Measurements from ENCODE around the gene ZFX.
A peak's percentile ranks its signal among the peaks of the same experiment; 100 is the strongest.
"Not testable (repeated sequence)": the region's sequence is repeated elsewhere in the genome, so short reads cannot be mapped to it uniquely, and the experiment has no call there.

The ZFX gene

DNA sequence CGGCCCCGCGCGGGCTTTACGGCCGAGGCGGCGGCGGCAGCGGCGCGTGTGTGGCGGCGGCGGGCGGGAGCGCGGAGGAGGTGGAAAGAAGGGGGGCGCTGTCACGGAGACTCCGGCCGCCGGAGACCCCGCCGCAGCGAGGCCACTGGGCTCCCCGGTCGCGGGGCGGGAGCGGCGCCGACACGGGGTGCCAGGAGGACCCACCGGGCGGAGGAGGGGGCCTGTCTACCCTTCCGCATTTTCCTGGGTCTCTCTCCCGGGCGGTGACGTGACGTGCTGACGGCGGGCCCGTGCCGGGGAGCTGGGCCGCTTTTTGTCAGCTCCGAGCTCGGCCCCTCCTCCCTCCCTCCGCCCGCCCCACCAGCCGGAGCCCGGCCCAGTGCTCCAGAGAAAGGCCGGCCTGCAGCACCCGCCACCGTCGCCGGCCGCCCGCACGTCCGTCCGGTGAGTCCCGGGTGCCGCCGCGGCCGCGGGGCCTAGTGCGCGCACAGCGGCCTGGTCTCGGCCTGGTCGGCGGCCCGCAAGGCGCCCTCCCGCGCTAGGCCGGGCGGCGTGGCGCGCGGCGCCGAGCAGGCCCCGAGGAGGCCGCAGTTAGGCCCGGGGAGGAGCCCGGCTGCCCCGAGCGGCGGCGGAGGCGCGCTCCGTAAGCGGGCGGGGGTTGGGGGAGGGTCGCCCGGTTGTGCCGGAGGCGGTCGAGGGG lies at the start of gene ZFX:
ZFX (plus strand) TSS at position 379 of the 700 bp plus-strand sequence. CDS start 23,014 bp downstream, outside the sequence.
- FAIRE-seq (no peak), DNase-seq (ENCODE audit: low spot score) (no peak)

DNA sequence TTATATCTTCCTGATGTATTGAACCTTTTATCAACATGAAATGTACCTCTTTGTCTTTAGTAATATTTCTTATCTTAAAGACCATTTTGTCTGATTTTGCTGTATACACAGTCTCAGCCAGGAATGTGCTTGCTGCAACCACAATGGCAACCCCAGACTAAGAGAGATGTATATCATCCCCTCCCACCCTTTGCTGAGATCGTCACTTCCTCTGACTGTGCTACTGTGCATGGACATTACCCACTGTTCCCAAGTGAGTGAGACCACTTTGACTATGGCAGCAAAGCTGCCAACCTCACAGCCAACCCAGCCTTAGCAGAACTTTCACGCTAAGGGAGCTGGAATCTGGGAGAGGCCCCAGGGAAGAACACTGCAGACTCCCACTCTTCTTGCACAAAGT lies 48.8 kb upstream of the ZFX start:
- DNase-seq (ENCODE audit: low spot score): no peak
- no peak for FAIRE-seq

- DNase-seq (ENCODE audit: low spot score): no peak
- FAIRE-seq: no peak
Measured at GRCh38 chrX:24110069-24110468, 39.5 kb upstream of the ZFX start.

GRCh38 chrX:24113181-24113580 lies 36.3 kb upstream of the ZFX start:
- FAIRE-seq (no peak), DNase-seq (ENCODE audit: low spot score) (no peak)

- FAIRE-seq: no peak
- DNase-seq (ENCODE audit: low spot score): no peak
Measured at GRCh38 chrX:24117258-24117657, 32.3 kb upstream of the ZFX start.

DNA sequence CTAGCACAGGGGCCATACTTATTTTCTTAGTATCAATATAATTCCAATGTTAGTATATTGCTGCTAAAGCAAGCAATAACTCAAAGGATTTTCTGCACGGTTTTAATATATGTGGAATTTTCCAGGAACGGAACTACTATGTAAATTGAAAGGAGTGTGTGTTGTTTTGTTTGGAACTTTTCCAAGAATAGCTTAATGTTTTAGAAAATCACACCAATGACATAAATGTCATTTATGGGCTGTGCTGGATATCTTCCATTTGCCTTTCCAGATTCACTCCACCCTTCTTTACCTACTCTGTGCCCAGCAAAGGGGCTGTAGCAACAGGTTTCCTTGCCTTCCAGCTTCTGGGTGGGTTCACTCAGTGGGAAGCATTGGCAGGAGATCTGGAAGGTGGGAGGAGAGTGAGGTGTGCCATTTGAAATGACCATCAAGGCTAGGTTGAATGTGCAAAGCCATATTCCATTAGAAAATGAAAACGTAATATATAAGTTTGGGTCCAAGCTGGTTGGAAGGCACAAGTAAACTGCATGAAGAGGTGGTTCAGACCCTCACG lies 25.2 kb upstream of the ZFX start:
- DNase-seq (ENCODE audit: low spot score) (no peak), FAIRE-seq (no peak)

DNA sequence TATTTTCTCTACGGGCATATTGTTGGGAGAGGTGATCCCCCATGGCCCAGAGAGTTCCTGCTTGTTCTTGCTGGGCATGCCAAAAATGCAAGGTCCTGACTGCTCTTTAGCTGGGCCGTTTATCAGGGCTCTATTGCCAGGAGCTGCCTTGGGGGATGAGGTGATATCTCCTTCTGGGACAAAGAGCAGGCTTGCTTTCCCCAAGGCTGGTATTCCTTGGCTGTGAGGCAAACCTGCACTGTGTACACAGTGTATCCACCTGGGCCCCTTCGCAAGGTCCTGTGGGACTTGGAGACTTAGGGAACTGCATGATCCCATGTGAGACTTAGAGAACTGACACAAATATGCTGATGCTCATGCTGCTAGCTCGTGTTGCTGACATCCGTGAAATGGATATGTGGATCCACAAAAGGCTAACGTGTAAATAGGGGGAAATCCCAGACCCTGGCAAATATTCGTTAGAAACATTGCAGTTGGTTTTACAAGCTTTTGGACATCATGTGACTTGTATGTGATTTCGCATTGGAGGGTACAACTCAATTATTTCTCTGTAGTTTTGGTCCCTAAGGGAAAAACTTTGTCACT lies 24.4 kb upstream of the ZFX start:
- DNase-seq (ENCODE audit: low spot score) (no peak), FAIRE-seq (no peak)

- DNase-seq (ENCODE audit: low spot score) (no peak), FAIRE-seq (no peak)
Measured at GRCh38 chrX:24131476-24131875, 18.1 kb upstream of the ZFX start.

GRCh38 chrX:24133312-24133711 lies 16.2 kb upstream of the ZFX start:
- FAIRE-seq: no peak
- DNase-seq (ENCODE audit: low spot score): no peak

DNA sequence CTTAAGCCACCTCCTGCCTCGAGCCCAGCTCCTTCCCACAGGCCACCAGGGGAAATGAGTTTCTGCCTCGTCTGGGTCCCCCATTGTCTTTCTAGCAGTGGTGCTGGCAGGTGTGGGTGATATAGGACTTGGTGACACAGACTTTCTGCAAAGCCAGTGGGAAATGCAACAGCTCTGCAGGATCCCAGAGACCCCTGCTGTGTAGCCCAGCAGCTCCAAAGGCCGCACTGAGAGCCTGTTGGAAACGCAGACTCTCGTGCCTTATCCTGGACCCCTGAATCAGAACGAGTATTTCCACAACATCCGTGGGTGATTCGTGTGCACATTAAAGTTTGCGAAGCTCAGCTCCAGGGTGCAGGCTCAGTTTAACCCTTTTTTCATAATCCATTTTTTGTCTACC lies 13.8 kb upstream of the ZFX start:
- not testable (repeated sequence) for DNase-seq (ENCODE audit: low spot score); FAIRE-seq

DNA sequence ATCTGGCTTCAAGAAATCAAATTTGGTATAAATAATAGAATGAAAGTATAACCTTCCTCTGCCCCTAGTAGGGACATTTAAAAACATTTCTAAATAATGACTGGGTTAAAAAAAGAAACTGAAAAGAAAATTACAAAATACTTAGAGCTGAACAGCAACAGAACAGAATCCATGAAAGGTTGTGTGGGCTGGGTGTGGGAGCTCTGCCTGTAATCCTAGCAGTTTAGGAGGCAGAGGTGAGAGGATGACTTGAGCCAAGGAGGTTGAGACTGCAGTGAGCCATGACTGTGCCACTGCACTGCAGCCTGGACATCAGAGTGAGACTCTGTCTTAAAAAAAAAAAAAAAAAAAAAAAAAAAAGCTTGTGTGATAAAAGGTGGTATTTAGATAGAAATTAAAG lies 12.3 kb upstream of the ZFX start:
- FAIRE-seq (no peak), DNase-seq (ENCODE audit: low spot score) (no peak)

DNA sequence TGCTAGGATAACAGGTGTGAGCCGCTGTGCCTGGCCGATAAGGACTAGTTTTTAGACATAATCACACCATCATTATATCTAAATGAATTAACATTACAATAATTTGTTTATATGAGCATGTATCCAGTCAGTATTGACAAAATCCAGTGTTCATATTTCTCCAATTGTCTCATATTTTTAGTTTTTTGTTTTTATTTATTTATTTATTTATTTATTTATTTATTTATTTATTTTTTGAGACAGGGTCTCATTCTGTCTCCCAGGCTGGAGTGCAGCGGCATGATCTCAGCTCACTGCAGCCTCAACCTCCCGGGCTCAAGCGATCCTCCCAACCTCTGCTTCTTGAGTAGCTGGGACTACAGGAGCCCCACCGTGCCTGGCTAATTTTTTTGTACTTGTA lies 5.5 kb upstream of the ZFX start:
- DNase-seq (ENCODE audit: low spot score); FAIRE-seq: not testable (repeated sequence)

DNA sequence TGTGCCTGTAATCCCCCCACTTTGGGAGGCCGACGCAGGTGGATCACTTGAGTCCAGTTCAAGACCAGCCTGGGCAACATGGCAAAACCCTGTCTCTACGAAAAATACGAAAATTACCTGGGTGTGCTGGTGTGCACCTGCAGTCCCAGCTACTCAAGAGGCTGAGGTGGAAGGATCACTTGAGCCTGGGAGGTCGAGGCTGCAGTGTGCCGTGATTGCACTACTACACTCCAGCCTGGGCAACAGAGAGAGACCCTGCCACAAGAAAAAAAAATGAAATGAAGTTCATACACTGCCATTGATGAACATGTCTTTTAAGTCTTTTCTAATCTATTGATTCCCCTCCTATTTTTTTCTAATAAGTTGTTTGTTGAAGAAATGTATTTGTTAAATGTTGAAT lies 5.0 kb upstream of the ZFX start:
- FAIRE-seq: no peak
- DNase-seq (ENCODE audit: low spot score): no peak

DNA sequence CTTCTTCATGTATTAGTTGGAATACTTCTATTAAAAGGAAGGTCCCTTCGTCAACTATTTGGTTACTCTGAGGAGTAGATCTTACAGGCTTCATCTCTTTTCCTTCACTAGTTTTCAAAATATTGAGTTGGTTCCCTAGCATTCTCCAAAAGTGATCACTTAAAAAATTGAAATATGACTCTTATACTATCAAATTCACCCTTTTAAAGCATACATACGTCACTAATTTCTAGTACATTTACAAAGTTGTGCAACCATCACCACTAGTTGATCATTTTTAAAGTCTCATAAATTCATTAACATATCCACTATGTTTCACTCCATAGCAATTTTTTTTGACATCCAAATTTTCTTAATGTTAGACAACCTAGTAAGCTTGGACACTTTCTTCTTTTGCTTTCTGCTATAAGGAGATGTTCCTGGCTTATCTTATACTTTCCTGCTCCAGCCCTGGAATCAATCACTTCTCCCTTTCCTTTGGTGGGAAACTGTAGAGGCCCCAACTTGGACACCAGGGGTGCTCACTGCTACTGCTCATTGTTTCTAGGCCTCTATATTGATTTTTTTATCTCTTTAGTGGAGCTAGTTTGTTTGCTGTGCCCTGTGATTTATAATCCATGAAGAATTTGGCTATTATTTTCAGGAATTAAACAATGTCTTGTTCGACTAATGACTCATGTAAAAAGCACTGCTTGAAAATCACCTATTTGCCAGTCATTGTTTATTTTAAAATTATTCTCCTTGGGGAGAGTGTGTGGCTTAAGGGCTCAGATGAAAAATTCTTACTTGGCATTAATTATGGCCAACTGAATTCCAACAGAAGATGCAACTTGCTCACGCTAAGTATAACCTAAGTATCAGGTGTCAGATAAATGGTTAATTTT lies 4.0 kb upstream of the ZFX start:
- DNase-seq (ENCODE audit: low spot score) (peak; percentile 10), FAIRE-seq (no peak)

DNA sequence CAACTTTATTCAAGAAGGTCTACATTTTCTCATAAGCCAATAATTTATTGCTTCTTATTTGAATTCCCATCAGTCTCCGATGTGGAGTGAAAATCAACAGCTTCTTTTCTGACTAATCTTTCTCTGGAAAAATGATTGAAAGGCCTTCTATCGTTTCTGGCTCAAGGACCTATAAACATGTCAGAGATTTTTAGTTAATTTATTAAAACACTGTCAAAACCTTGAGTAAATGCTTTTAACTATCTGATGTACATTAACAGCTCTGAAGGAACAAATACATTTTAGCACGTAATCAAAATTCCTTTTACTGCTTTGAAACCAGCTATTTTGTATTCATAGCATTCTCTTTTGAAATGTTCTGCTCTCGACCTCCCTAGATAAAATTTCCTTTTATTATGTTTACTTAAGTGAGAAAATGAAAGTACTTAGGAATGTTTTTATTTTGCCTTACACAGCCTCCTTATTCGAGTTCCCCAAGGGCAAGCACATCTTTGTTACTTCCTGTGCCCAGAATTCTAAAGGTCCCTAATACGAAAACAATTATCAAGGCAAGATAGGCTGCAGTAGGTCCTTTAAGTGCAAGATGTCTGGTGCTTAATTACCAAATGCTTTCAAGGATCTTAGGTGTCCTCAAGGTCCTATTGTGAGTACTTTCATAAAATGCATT lies 3.1 kb upstream of the ZFX start:
- FAIRE-seq: no peak

GRCh38 chrX:24147165-24147564 lies 2.4 kb upstream of the ZFX start:
- FAIRE-seq (no peak), DNase-seq (ENCODE audit: low spot score) (no peak)

More for the DNA sequence above, 3.1 kb upstream of the ZFX start:
- DNase-seq (ENCODE audit: low spot score): no peak

- FAIRE-seq (no peak), DNase-seq (ENCODE audit: low spot score) (no peak)
Measured at GRCh38 chrX:24148121-24148520, 1.4 kb upstream of the ZFX start.

DNA sequence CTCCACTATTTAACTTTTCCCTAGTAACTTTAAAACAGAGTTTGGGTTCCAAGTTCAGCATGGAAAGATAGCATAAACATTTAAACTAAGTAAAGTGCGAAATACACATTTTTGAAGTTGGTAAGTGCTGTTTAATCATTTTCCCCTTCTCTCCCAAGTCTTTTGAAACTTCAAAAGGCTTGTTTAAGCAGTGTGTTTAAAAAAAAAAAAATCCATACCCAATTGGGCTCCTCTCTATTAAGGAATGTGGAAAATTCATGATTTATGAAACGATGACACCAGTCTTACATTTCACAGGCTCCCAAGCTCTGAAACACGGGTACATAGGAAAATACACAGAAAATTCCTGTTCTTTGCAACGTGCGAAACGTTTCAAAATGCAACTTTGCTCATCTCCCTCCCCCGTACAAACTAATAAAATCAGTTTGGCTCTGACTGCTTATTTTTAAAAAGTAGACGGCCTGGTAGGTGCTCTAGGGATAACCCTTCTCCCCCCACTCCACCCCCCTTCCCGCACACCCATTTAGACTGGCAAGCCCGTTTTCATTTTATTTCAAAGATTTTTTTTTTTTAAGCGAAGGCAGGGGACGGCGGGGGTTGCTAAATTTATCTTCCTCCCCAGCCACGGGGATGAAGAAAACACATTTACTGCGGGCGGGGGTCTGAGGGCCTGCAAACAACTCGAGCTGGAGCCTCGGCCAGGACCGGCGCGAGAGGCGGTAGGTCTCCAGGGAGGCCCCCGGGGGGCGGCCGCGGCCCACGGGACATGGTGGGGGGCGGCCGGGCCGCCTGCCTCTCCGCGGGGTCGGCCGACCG lies 786 bp upstream of the ZFX start:
- no peak for FAIRE-seq
- peak; percentile 10 for DNase-seq (ENCODE audit: low spot score)

GRCh38 chrX:24150051-24150790 lies 692 bp downstream of the ZFX start:
- FAIRE-seq (no peak), DNase-seq (ENCODE audit: low spot score) (peak; percentile 59)

DNA sequence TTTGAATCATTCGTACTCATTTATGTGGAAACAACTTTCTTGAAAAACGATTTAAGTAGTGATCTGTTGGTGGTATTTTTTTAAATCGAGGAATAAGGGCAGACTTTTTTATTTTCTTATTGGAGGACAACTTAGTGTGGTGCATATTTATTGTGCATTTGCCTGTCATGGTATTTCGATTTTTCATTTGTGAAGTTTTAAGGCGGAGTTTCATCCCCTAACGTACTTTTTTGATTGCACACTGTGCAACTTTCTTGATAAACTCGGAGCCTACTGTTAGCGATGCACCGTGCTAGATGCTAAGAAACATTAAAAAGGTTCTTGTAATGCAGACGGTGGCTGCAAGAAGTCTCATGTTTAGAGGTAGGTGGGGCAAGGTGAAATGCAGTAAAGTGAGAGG lies 1.4 kb downstream of the ZFX start:
- DNase-seq (ENCODE audit: low spot score) (no peak), FAIRE-seq (no peak)

All from RCC 7860 (cell line).